HS-27A (cell line): ENCODE data around the gene CEP97.

ENCODE experiments used
- DNase-seq: peaks from one replicate; pipeline ENCODE4 v3.0.0-alpha.2; 2012; ENCODE audit warnings: low read depth, missing footprints

Gene CEP97

DNA sequence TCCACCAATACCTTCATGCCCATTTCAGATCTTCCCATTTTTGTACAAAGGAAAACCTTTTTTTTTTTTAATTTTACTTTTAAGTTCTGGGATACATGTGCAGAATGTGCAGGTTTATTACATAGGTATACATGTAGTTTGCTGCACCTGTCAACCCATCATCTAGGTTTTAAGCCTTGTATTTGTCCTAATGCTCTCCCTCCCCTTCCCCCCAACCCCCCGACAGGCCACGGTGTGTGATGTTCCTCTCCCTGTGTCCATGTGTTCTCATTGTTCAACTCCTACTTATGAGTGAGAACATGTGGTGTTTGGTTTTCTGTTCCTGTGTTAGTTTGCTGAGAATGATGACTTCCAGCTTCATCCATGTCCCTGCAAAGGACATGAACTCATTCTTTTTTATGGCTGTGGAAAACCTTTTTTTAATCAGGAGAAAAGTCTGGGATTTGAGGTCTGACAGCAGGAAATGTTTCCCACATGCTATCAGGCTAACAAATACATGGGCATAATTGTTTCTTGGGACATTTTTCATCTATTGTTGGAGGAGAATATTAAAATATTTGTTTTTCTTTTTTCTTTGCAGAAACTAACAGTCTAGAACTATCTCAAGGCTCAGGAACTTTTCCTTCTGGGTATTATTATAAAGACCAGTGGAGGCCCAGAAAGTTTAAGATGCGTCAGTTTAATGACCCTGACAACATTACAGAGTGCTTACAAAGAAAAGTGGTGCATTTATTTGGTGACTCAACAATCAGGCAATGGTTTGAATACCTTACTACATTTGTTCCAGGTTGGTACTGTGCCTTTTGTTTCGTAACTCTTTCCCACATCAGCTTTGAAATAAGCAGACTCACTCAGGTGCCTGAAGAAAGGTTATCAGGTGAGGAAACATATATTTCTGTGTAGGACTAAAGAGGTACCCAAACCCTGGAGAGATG lies 92.1 kb downstream of the CEP97 start:
- DNase-seq: no peak

- no peak for DNase-seq
Observed at GRCh38 chr3:101817992-101818391, 93.6 kb downstream of the CEP97 start.

DNA sequence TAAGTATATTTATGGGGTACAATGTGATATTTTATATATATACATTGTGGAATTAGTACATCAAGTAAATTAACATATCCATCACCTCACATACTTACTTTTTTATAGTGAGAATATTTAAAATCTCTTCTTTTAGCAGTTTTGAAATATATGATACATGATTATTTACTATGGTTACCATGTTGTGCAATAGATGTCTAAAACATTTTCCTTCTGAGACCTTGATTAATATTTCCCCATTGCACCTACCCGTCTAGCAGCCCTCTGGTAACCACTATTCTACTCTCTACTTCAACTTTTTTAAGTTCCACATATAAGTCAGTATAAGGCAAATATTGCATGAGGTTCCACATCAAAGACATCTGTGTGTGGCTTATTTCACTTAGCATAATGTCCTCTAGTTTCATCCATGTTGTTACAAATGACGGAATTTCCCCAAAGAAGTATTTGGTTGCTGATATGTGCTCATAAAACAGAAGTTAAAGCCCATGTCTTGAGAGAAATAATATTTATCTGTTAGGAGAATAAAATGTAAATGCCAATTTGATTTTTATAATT lies 95.3 kb downstream of the CEP97 start:
- DNase-seq: no peak
